K562 (cell line): Measurements from ENCODE around the gene USH1G. TPM values are rescaled to one million over a fixed set of nuclear protein-coding genes. Genes with fewer than 3 reads are reported as not detected.
A peak's percentile ranks its signal among the peaks of the same experiment; 100 is the strongest.
"Not testable (repeated sequence)": the region's sequence is repeated elsewhere in the genome, so short reads cannot be mapped to it uniquely, and the experiment has no call there.

Experiments used
- ATAC-seq: fragments of 200-7000 bp; cut with Tn5 transposase; 3 replicates; pipeline ENCODE4 v1.9.1; 2020; ENCODE audit warnings: moderate library complexity
- BruUV-seq: library from RNA; stranded (reverse); fragments of 400-500 nt; replicated peaks from 2 replicates; lab custom pipeline; 2021; lab: Mats Ljungman, UMichigan
- CTCF ChIA-PET: fragments of 300-600 bp; formaldehyde crosslinking; extraction: SDS; loops from one replicate; lab custom pipeline; 2021; ENCODE audit warnings: low intra/inter-chr PET ratio; lab: Yijun Ruan, JAX
- POLR2A ChIA-PET: fragments of 300-600, 350-650 bp; sonication (Branson Sonifier 250); formaldehyde crosslinking; extraction: SDS; loops from one replicate; lab custom pipeline; 2021; ENCODE audit warnings: antibody characterized with exemption, inconsistent platforms; lab: Yijun Ruan, JAX
- DNase-seq, 4 experiments: peaks; one replicate each; pipeline versions ENCODE4 v3.0.0 to v3.0.0-alpha.2; 2011 to 2018; ENCODE audit warnings: low spot score in 3 of 4, mixed read lengths in 3 of 4; ENCODE audit errors: extremely low read depth in 1 of 4
- FAIRE-seq: peaks from 2 replicates; lab custom pipeline; 2011; peaks lifted over from hg19 to GRCh38; lab: Jason Lieb, UNC
- H2AFZ ChIP-seq: 2 replicates; pipeline ENCODE4 v1.6.0; 2011; ENCODE audit warnings: low read depth, low read length, control low read depth, inconsistent platforms
- H3K27ac ChIP-seq: fragments of 200-600 bp; 3 replicates; pipeline ENCODE4 v1.8.0; 2011; ENCODE audit warnings: low read depth, mild to moderate bottlenecking, control low read depth, inconsistent platforms, low read length, moderate library complexity, mixed read lengths; ENCODE audit errors: extremely low read depth
- H3K27me3 ChIP-seq, 2 experiments: fragments of 300-600 bp in 1 of 2; 2 replicates in 1 of 2; 3 replicates in 1 of 2; pipeline versions ENCODE4 v1.6.0 to v1.8.0; 2011; ENCODE audit warnings: inconsistent platforms in 2 of 2, low read length in 2 of 2, mild to moderate bottlenecking in 1 of 2, mixed read lengths in 1 of 2, moderate library complexity in 1 of 2; ENCODE audit not compliant: control insufficient read depth in 2 of 2, insufficient read depth in 2 of 2
- H3K36me3 ChIP-seq: fragments of 300-600 bp; 3 replicates; pipeline ENCODE4 v1.8.0; 2011; ENCODE audit warnings: mild to moderate bottlenecking, low read length, inconsistent platforms; ENCODE audit not compliant: control insufficient read depth, insufficient read depth
- H3K4me1 ChIP-seq, 2 experiments: fragments of 200-600 bp in 1 of 2; replicated peaks in 1 of 2; 2 replicates in 1 of 2; 3 replicates in 1 of 2; pipeline versions ENCODE4 v1.5.1 to v1.8.0; 2011; ENCODE audit warnings: inconsistent platforms in 2 of 2, low read length in 2 of 2, mild to moderate bottlenecking in 1 of 2, mixed read lengths in 1 of 2, moderate library complexity in 1 of 2; ENCODE audit not compliant: control insufficient read depth in 2 of 2, insufficient read depth in 2 of 2
- H3K4me2 ChIP-seq: 2 replicates; pipeline ENCODE4 v1.6.1; 2011; ENCODE audit warnings: low read length, control low read depth, inconsistent platforms, mixed read lengths; ENCODE audit not compliant: insufficient read depth
- H3K4me3 ChIP-seq: fragments of 200-600 bp; sonication (generic), shearing (Covaris generic); 2 replicates; pipeline ENCODE4 v1.5.1; 2016; ENCODE audit warnings: control low read depth, inconsistent platforms
- H3K79me2 ChIP-seq: fragments of 200-600 bp; 3 replicates; pipeline ENCODE4 v1.8.0; 2011; ENCODE audit warnings: low read length, inconsistent platforms; ENCODE audit not compliant: control insufficient read depth, insufficient read depth
- H3K9ac ChIP-seq, 2 experiments: 2 replicates each; pipeline versions ENCODE4 v1.6.0 to v1.6.1; 2011; ENCODE audit warnings: low read depth in 2 of 2, low read length in 2 of 2, control low read depth in 1 of 2, inconsistent platforms in 1 of 2, mild to moderate bottlenecking in 1 of 2, mixed read lengths in 1 of 2; ENCODE audit not compliant: insufficient read depth in 1 of 2
- H3K9me1 ChIP-seq: one replicate; pipeline ENCODE4 v1.6.0; 2011; ENCODE audit warnings: inconsistent platforms, mild to moderate bottlenecking, low read length, moderate library complexity; ENCODE audit not compliant: control insufficient read depth, insufficient read depth
- H3K9me3 ChIP-seq: replicated peaks from 2 replicates; pipeline ENCODE4 v1.5.1; 2011; ENCODE audit warnings: low read depth, low read length, inconsistent platforms; ENCODE audit not compliant: control insufficient read depth, insufficient read depth
- H4K20me1 ChIP-seq: replicated peaks from 2 replicates; pipeline ENCODE4 v1.6.1; 2011; ENCODE audit warnings: low read length, inconsistent platforms, mixed read lengths; ENCODE audit not compliant: control insufficient read depth, insufficient read depth
- ARHGAP35 ChIP-seq: fragments of 450-650 bp; IDR thresholded peaks from 2 replicates; pipeline ENCODE4 v1.6.1; 2018; ENCODE audit not compliant: partially characterized antibody
- CAMTA2 ChIP-seq: fragments of 250-450 bp; sonication (Bioruptor Pico); conservative IDR thresholded peaks from 2 replicates; pipeline ENCODE4 v1.5.1; 2022
- FOXP1 ChIP-seq: sonication (generic); formaldehyde crosslinking; IDR thresholded peaks from 2 replicates; pipeline ENCODE4 v1.8.0; 2022; ENCODE audit warnings: mild to moderate bottlenecking, missing genetic modification reagents
- GTF2B ChIP-seq: IDR thresholded peaks from 2 replicates; pipeline ENCODE4 v1.6.1; 2011; ENCODE audit not compliant: insufficient read length; ENCODE audit errors: extremely low read depth
- WHSC1 ChIP-seq: IDR thresholded peaks from one replicate; pipeline ENCODE4 v1.6.1; 2012; ENCODE audit warnings: low read length, control low read depth, inconsistent platforms
- ZNF121 ChIP-seq: sonication (generic); formaldehyde crosslinking; conservative IDR thresholded peaks from 2 replicates; pipeline ENCODE4 v1.8.0; 2022; ENCODE audit warnings: missing genetic modification reagents
- WGBS: fragments of 100-300 bp; shearing (Covaris generic); methylation state at CpG from one replicate; pipeline ENCODE4 v1.1.6; 2016; ENCODE audit warnings: low coverage, mixed read lengths; ENCODE audit not compliant: insufficient coverage; ENCODE audit errors: missing lambda C conversion rate; 5-methylcytosine and 5-hydroxymethylcytosine counted together
- in situ Hi-C: fragments of 300-500 bp; cut with MboI; formaldehyde crosslinking; loops from 4 replicates; pipeline ENCODE4 v1.15.0; 2018; ENCODE audit warnings: inconsistent platforms, mixed read lengths
- intact Hi-C: fragments of 100-400 bp; cut with micrococcal nuclease; formaldehyde crosslinking; loops from 2 replicates; pipeline ENCODE4 v1.14.2; 2022
- polyA plus RNA-seq, 8 experiments: library from polyadenylated mRNA; depleted of rRNA in 4 of 8; stranded (reverse) in 5 of 8; unstranded in 3 of 8; fragments of >200 nt; fragmentation: Nextera tagmentation in 2 of 8; fragmentation: Illumina TruSeq in 1 of 8; extraction: Ambion mirVana in 2 of 8; extraction: Trizol in 1 of 8; gene quantifications; 2 replicates each; pipeline versions ENCODE4 v1.2.1 to v1.2.3, GENCODE V29; 2011 to 2014; ENCODE audit warnings: inconsistent platforms in 1 of 8, missing spikeins in 1 of 8
- total RNA-seq, 7 experiments: library from RNA; depleted of rRNA in 6 of 7; stranded (reverse); fragments of >200 nt in 6 of 7; fragmentation: Illumina TruSeq in 2 of 7; extraction: Trizol in 2 of 7; gene quantifications; 2 replicates each; pipeline versions ENCODE4 v1.2.1 to v1.2.3, GENCODE V29; 2011 to 2021; ENCODE audit warnings: low replicate concordance in 1 of 7
- TF ChIP-seq, protein P1 (sequence below): sonication (generic); formaldehyde crosslinking; IDR thresholded peaks from 2 replicates; pipeline ENCODE4 v1.8.0; 2022; ENCODE audit warnings: mild to moderate bottlenecking, missing genetic modification reagents

USH1G gene
- total and polyA plus RNA-seq, 9 of the 15 experiments (the other 6 are each of a cell fraction or from before 2014, with no cell fraction given): 0.22 to 1.00 (median 0.64) TPM; not detected in 2

DNA sequence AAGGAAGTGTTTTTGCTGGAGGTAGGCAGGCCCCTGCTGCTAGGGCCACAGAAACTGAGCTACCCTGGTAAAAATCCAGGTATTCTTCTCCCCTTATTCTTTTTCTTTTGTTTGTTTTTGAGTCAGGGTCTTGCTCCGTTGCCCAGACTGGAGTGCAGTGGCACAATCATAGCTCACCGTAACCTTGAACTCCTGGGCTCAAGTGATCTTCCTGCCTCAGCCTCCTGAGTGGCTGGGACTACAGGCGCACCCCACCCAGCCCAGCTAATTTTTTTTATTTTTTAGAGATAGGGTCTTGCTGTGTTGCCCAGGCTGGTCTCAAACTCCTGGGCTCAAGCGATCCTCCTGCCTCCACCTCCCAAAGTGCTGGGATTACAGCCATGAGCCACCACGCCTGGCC lies 46.4 kb upstream of the USH1G start:
- 79% methylated on average over 2 of the region's 5 CpGs for WGBS
- H3K9me3 ChIP-seq, H4K20me1 ChIP-seq, H3K79me2 ChIP-seq, H3K4me3 ChIP-seq, intact Hi-C loops, BruUV-seq, CTCF ChIA-PET, H2AFZ ChIP-seq, H3K9ac ChIP-seq, H3K27ac ChIP-seq, ATAC-seq, H3K4me2 ChIP-seq, H3K36me3 ChIP-seq, H3K27me3 ChIP-seq, DNase-seq, FAIRE-seq, in situ Hi-C loops, H3K9me1 ChIP-seq: not testable (repeated sequence)
- TF ChIP-seq ZNF121 (CRISPR knock-in tag): peak; percentile 56; the same call in 1 of the 2 replicates
- H3K4me1 ChIP-seq: peaks cover 3 to 23% of the 10 kb centered on the region in 2 experiments; a peak in 3 of 5 replicates
- POLR2A ChIA-PET: interaction anchor here (0.7 to 0.9 kb wide), 2 partner anchors 8 to 200 kb away, joined by 3 read pairs; no protein-coding TSS in a partner anchor

GRCh38 chr17:74968361-74968780 lies 45.3 kb upstream of the USH1G start:
- BruUV-seq: no TSS peak
- H3K4me1 ChIP-seq: peaks cover 3 to 28% of the 10 kb centered on the region in 2 experiments; a peak in 3 of 5 replicates
- in situ Hi-C loops (no loop called here), intact Hi-C loops (no loop called here)
- H4K20me1 ChIP-seq: 0 out of 2 replicates have a peak, but pooled peaks cover 4% of the 10 kb centered on the region
- H3K36me3 ChIP-seq: no peaks in the 10 kb centered on the region
- H2AFZ ChIP-seq: no peak overlapping the region
- FAIRE-seq (no peak), DNase-seq (no peak), ATAC-seq (no peak)
- WGBS: 67% methylated on average over 5 of the region's 5 CpGs
- no peak overlapping the region for H3K4me3 ChIP-seq
- H3K4me2 ChIP-seq: no peak overlapping the region
- no peak for TF ChIP-seq FOXP1 (CRISPR knock-in tag)
- no peak for TF ChIP-seq ARHGAP35
- TF ChIP-seq WHSC1: no peak
- TF ChIP-seq GTF2B: no peak
- TF ChIP-seq, protein P1, sequence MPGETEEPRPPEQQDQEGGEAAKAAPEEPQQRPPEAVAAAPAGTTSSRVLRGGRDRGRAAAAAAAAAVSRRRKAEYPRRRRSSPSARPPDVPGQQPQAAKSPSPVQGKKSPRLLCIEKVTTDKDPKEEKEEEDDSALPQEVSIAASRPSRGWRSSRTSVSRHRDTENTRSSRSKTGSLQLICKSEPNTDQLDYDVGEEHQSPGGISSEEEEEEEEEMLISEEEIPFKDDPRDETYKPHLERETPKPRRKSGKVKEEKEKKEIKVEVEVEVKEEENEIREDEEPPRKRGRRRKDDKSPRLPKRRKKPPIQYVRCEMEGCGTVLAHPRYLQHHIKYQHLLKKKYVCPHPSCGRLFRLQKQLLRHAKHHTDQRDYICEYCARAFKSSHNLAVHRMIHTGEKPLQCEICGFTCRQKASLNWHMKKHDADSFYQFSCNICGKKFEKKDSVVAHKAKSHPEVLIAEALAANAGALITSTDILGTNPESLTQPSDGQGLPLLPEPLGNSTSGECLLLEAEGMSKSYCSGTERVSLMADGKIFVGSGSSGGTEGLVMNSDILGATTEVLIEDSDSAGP (CRISPR knock-in tag): no peak
- TF ChIP-seq CAMTA2 (CRISPR knock-in tag): no peak
- H3K9me1 ChIP-seq: no peaks in the 10 kb centered on the region
- CTCF ChIA-PET: no interaction called here
- H3K9me3 ChIP-seq: no peaks in the 10 kb centered on the region
- POLR2A ChIA-PET: no interaction called here
- H3K27ac ChIP-seq: no peak overlapping the region
- H3K79me2 ChIP-seq: no peaks in the 10 kb centered on the region
- peak overlapping the region in 1 of 2 experiments; percentile 60; a peak in 1 of 4 replicates for H3K9ac ChIP-seq
- H3K27me3 ChIP-seq: 0 out of 5 replicates have a peak, but pooled peaks cover 0 to 4% of the 10 kb centered on the region in 2 experiments
